Mesenchymal stem cell (in vitro differentiated cells and primary cell): ENCODE data around the gene PTH2.
"Not testable (repeated sequence)": the region's sequence is repeated elsewhere in the genome, so short reads cannot be mapped to it uniquely, and the experiment has no call there.

Source experiments
- DNase-seq: peaks from one replicate; pipeline ENCODE4 v3.0.0-alpha.2; 2013
- H2AFZ ChIP-seq: one replicate; pipeline ENCODE4 v1.6.1; 2013; ENCODE audit warnings: low read depth, mild to moderate bottlenecking, control low read depth, inconsistent platforms, low read length, moderate library complexity
- H2AK5ac ChIP-seq: 2 replicates; pipeline ENCODE4 v1.6.1; 2013; ENCODE audit warnings: low read length, moderate library complexity, mild to moderate bottlenecking, inconsistent platforms; ENCODE audit not compliant: severe bottlenecking
- H2BK120ac ChIP-seq: one replicate; pipeline ENCODE4 v1.6.1; 2013; ENCODE audit warnings: low read depth, mild to moderate bottlenecking, inconsistent platforms, low read length, moderate library complexity
- H2BK12ac ChIP-seq, 2 experiments: one replicate each; pipeline ENCODE4 v1.6.1; 2013; ENCODE audit warnings: inconsistent platforms in 2 of 2, low read length in 2 of 2, mild to moderate bottlenecking in 2 of 2, moderate library complexity in 2 of 2, control low read depth in 1 of 2
- H2BK15ac ChIP-seq: one replicate; pipeline ENCODE4 v1.6.1; 2013; ENCODE audit warnings: mild to moderate bottlenecking, low read depth, inconsistent platforms; ENCODE audit not compliant: poor library complexity, severe bottlenecking
- H2BK5ac ChIP-seq: 2 replicates; pipeline ENCODE4 v1.6.1; 2013; ENCODE audit warnings: low read depth, mild to moderate bottlenecking, low read length, control low read depth, inconsistent platforms; ENCODE audit not compliant: poor library complexity, severe bottlenecking
- H3K14ac ChIP-seq, 2 experiments: one replicate each; pipeline ENCODE4 v1.6.1; 2013; ENCODE audit warnings: inconsistent platforms in 2 of 2, low read length in 2 of 2, control low read depth in 1 of 2, mild to moderate bottlenecking in 1 of 2, moderate library complexity in 1 of 2
- H3K18ac ChIP-seq, 2 experiments: one replicate each; pipeline ENCODE4 v1.6.1; 2013; ENCODE audit warnings: inconsistent platforms in 2 of 2, low read length in 2 of 2, control low read depth in 1 of 2, low read depth in 1 of 2, mild to moderate bottlenecking in 1 of 2
- H3K23ac ChIP-seq, 2 experiments: one replicate each; pipeline ENCODE4 v1.6.1; 2013; ENCODE audit warnings: inconsistent platforms in 2 of 2, low read length in 2 of 2, mild to moderate bottlenecking in 2 of 2, moderate library complexity in 2 of 2, control low read depth in 1 of 2
- H3K27ac ChIP-seq: 2 replicates; pipeline ENCODE4 v1.5.1; 2013; ENCODE audit warnings: mild to moderate bottlenecking, moderate library complexity, low read length, control low read depth, inconsistent platforms; ENCODE audit not compliant: poor library complexity, severe bottlenecking
- H3K27me3 ChIP-seq, 2 experiments: 2 replicates each; pipeline versions ENCODE4 v1.6.1 to v1.7.0; 2013; ENCODE audit warnings: low read length in 2 of 2, mild to moderate bottlenecking in 2 of 2, moderate library complexity in 2 of 2, control low read depth in 1 of 2, inconsistent platforms in 1 of 2; ENCODE audit not compliant: control insufficient read depth in 1 of 2, insufficient read depth in 1 of 2
- H3K36me3 ChIP-seq, 2 experiments: 2 replicates each; pipeline versions ENCODE4 v1.6.1 to v1.7.0; 2013; ENCODE audit warnings: low read length in 2 of 2, control low read depth in 1 of 2, inconsistent platforms in 1 of 2, low read depth in 1 of 2, mild to moderate bottlenecking in 1 of 2; ENCODE audit not compliant: insufficient read depth in 2 of 2, control insufficient read depth in 1 of 2
- H3K4ac ChIP-seq, 2 experiments: one replicate each; pipeline ENCODE4 v1.6.1; 2013; ENCODE audit warnings: inconsistent platforms in 2 of 2, low read length in 2 of 2, mild to moderate bottlenecking in 2 of 2, moderate library complexity in 2 of 2, control low read depth in 1 of 2, low read depth in 1 of 2
- H3K4me1 ChIP-seq: 2 replicates; pipeline ENCODE4 v1.6.1; 2013; ENCODE audit warnings: low read depth, low read length, control low read depth; ENCODE audit not compliant: control insufficient read depth, insufficient read depth
- H3K4me2 ChIP-seq: 2 replicates; pipeline ENCODE4 v1.6.1; 2013; ENCODE audit warnings: low read length, mild to moderate bottlenecking, inconsistent platforms; ENCODE audit not compliant: poor library complexity, severe bottlenecking
- H3K4me3 ChIP-seq, 2 experiments: 2 replicates each; pipeline versions ENCODE4 v1.5.1 to v1.7.0; 2013; ENCODE audit warnings: low read length in 2 of 2, mild to moderate bottlenecking in 2 of 2, control low read depth in 1 of 2, low read depth in 1 of 2; ENCODE audit not compliant: insufficient read depth in 1 of 2
- H3K79me1 ChIP-seq: replicated peaks from 2 replicates; pipeline ENCODE4 v1.6.1; 2013; ENCODE audit warnings: mild to moderate bottlenecking, control low read depth, low read length, inconsistent platforms; ENCODE audit not compliant: poor library complexity, severe bottlenecking
- H3K9ac ChIP-seq: 2 replicates; pipeline ENCODE4 v1.7.0; 2013; ENCODE audit warnings: mild to moderate bottlenecking, low read length, moderate library complexity
- H3K9me3 ChIP-seq: 2 replicates; pipeline ENCODE4 v1.7.0; 2013; ENCODE audit warnings: mild to moderate bottlenecking, low read length; ENCODE audit not compliant: control insufficient read depth
- H4K8ac ChIP-seq: one replicate; pipeline ENCODE4 v1.6.1; 2013; ENCODE audit warnings: inconsistent platforms, mild to moderate bottlenecking, low read length, moderate library complexity
- H4K91ac ChIP-seq: one replicate; pipeline ENCODE4 v1.6.1; 2013; ENCODE audit warnings: mild to moderate bottlenecking, low read length, inconsistent platforms
- WGBS: methylation state at CpG from one replicate; pipeline ENCODE4 v1.1.7; 2013; ENCODE audit warnings: mixed read lengths; 5-methylcytosine and 5-hydroxymethylcytosine counted together

Gene PTH2

GRCh38 chr19:49462492-49462891, 39.3 kb upstream of the PTH2 start:
- Histone ChIP-seq H3K4me2 (no peak overlapping the region), H2BK12ac (no peak overlapping the region), H4K8ac (no peak overlapping the region), H3K9me3 (no peaks in the 10 kb centered on the region), H3K14ac (no peak overlapping the region), H3K18ac (no peak overlapping the region), H2BK120ac (no peak overlapping the region), H3K4ac (no peak overlapping the region), H2AK5ac (no peak overlapping the region), H4K91ac (no peak overlapping the region), H2BK5ac (no peak overlapping the region), H3K27ac (no peak overlapping the region), H3K23ac (no peak overlapping the region), H3K36me3 (peaks cover 11 to 56% of the 10 kb centered on the region in 2 experiments), H3K27me3 (no peaks in the 10 kb centered on the region), H2AFZ (no peak overlapping the region), H3K9ac (no peak overlapping the region), H3K79me1 (peaks cover 12% of the 10 kb centered on the region), H2BK15ac (no peak overlapping the region), H3K4me3 (no peak overlapping the region), H3K4me1 (peaks cover 3% of the 10 kb centered on the region)
- WGBS, result 96% methylated on average over 11 of the region's 12 CpGs
- no peak for DNase-seq

- no peak overlapping the region for H2BK5ac ChIP-seq
- no peak overlapping the region for H3K27ac ChIP-seq
- no peak overlapping the region for H2BK15ac ChIP-seq
- no peak overlapping the region for H4K8ac ChIP-seq
- peaks cover 11 to 52% of the 10 kb centered on the region in 2 experiments for H3K36me3 ChIP-seq
- H3K9ac ChIP-seq, result no peak overlapping the region
- no peak overlapping the region for H2AFZ ChIP-seq
- no peak overlapping the region for H3K14ac ChIP-seq
- DNase-seq, result no peak
- H3K79me1 ChIP-seq, result peaks cover 12% of the 10 kb centered on the region
- no peaks in the 10 kb centered on the region for H3K9me3 ChIP-seq
- no peak overlapping the region for H4K91ac ChIP-seq
- no peaks in the 10 kb centered on the region for H3K27me3 ChIP-seq
- no peak overlapping the region for H3K4me2 ChIP-seq
- WGBS, result 97% methylated on average over 24 of the region's 37 CpGs
- no peak overlapping the region for H3K4ac ChIP-seq
- H3K4me3 ChIP-seq, result no peak overlapping the region
- H2BK120ac ChIP-seq, result no peak overlapping the region
- no peak overlapping the region for H2BK12ac ChIP-seq
- no peak overlapping the region for H3K23ac ChIP-seq
- no peak overlapping the region for H3K18ac ChIP-seq
- no peak overlapping the region for H2AK5ac ChIP-seq
- H3K4me1 ChIP-seq, result peaks cover 3% of the 10 kb centered on the region
Observed at GRCh38 chr19:49461656-49462055, 38.4 kb upstream of the PTH2 start.

GRCh38 chr19:49461130-49461529, 37.9 kb upstream of the PTH2 start:
- H3K4me2 ChIP-seq, H4K8ac ChIP-seq, H3K9ac ChIP-seq, H2BK120ac ChIP-seq, H2BK5ac ChIP-seq, H3K4ac ChIP-seq, H4K91ac ChIP-seq, H3K27me3 ChIP-seq, H3K4me3 ChIP-seq, H3K27ac ChIP-seq, H3K23ac ChIP-seq, H2AK5ac ChIP-seq, H3K18ac ChIP-seq, H2BK15ac ChIP-seq, DNase-seq, H3K9me3 ChIP-seq, H3K4me1 ChIP-seq, H2BK12ac ChIP-seq, H2AFZ ChIP-seq, H3K14ac ChIP-seq: not testable (repeated sequence)
- peaks cover 11 to 47% of the 10 kb centered on the region in 2 experiments for H3K36me3 ChIP-seq
- peaks cover 15% of the 10 kb centered on the region for H3K79me1 ChIP-seq
- WGBS, result no CpG with 5 or more reads among the region's 1 CpG

GRCh38 chr19:49459388-49459787, 36.1 kb upstream of the PTH2 start:
- no peak overlapping the region for H3K23ac ChIP-seq
- 96% methylated on average over 10 of the region's 12 CpGs for WGBS

More at GRCh38 chr19:49459388-49459787, 36.1 kb upstream of the PTH2 start:
- H2AK5ac ChIP-seq, result no peak overlapping the region
- H3K4me2 ChIP-seq, result no peak overlapping the region
- H3K27ac ChIP-seq, result no peak overlapping the region
- H2BK120ac ChIP-seq, result no peak overlapping the region
- peak overlapping the region; percentile 68 for H4K91ac ChIP-seq
- no peak overlapping the region for H3K9ac ChIP-seq
- no peak overlapping the region for H2BK5ac ChIP-seq
- H3K18ac ChIP-seq, result no peak overlapping the region
- H3K4ac ChIP-seq, result no peak overlapping the region
- no peak overlapping the region for H2AFZ ChIP-seq
- no peaks in the 10 kb centered on the region for H3K27me3 ChIP-seq
- no peak overlapping the region for H3K4me3 ChIP-seq
- H3K14ac ChIP-seq, result no peak overlapping the region
- H2BK12ac ChIP-seq, result no peak overlapping the region
- no peak for DNase-seq
- H4K8ac ChIP-seq, result no peak overlapping the region
- no peak overlapping the region for H2BK15ac ChIP-seq
- peaks cover 1% of the 10 kb centered on the region for H3K4me1 ChIP-seq
- peaks cover 3 to 30% of the 10 kb centered on the region in 2 experiments for H3K36me3 ChIP-seq
- H3K79me1 ChIP-seq, result peaks cover 17% of the 10 kb centered on the region
- no peaks in the 10 kb centered on the region for H3K9me3 ChIP-seq
